GM21529 (cell line): Measurements from ENCODE around the gene CACNA1G.

Experiments used
- ATAC-seq: cut with Tn5 transposase; IDR thresholded peaks from one replicate; pipeline ENCODE4 v1.9.1; 2021; ENCODE audit not compliant: unreplicated experiment

Gene CACNA1G

GRCh38 chr17:50585346-50585745, 24.8 kb downstream of the CACNA1G start:
- no peak for ATAC-seq

- ATAC-seq: no peak
Observed at GRCh38 chr17:50585891-50586290, 25.4 kb downstream of the CACNA1G start.

DNA sequence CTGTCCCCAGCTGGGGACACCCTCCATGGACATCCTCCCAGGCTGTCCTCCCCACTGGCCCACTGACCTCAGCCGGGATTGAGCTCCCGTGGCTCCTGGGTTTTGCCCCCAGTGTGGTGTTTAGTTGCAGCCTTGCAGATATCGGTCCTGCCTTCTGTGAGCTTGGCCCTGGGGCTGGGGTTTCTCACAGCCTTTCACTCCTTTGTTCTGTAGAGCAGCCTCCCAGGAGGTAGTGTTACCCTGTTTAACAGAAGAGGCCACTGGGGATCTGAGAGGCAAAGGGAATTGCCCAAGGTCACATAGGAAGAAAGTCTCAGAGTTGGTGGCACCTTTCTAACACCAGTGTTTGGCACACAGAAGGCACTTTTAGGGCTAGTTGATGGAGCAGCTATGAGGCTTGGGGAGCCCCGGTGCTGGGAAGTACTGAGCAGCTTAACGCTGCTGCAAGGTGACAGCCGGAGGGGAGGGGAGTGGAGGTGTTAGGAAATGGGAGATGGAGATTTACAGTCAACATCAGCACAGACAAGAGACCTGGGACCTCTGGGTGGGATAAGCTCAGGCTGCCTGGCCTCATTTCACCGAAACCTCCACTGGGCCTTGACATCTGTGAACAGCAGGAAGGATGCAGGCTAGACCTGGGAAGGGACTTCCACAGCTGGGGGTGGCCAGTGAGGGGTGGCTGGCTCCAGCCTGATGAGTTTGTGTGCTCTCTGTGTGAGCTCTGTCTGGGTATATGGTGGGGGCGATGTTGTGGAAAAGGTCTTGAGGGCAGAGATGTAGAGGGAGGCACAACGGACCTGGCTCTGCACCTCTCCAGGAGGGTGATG, 26.1 kb downstream of the CACNA1G start:
- ATAC-seq: no peak

GRCh38 chr17:50587571-50587970, 27.1 kb downstream of the CACNA1G start:
- no peak for ATAC-seq

GRCh38 chr17:50588391-50589049, 28.0 kb downstream of the CACNA1G start:
- no peak for ATAC-seq

DNA sequence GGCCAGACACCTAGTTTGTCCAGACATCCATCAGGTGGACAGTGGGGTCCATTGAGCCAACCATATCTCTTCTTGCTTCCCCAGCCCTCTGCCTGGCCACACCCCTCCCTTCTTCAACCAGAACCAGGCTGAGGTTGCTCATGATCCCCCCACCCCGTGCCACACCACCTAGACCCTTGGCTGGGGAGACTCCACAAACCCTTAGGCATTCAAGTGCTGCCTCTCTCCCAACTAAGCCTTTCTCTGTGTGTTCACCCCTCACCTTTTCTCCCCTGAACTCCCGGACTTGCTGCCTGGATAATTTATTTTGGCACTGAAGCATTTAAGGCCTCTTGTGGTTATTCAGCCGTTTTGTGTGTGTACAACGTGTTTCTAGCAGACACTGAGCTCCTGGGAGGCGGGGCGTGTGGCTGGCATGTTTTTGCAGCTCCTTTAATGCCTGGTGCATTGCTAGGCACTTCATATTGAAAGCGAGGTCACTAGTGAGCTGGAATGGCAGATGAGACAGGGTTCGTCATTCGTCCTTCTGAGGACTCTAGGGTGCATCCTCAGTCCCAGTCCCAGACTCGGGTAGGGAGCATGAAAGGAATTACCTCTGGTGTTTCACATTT, 28.7 kb downstream of the CACNA1G start:
- ATAC-seq: no peak

GRCh38 chr17:50590946-50591737, 30.6 kb downstream of the CACNA1G start:
- ATAC-seq: no peak

GRCh38 chr17:50593321-50593720, 32.8 kb downstream of the CACNA1G start:
- no peak for ATAC-seq

DNA sequence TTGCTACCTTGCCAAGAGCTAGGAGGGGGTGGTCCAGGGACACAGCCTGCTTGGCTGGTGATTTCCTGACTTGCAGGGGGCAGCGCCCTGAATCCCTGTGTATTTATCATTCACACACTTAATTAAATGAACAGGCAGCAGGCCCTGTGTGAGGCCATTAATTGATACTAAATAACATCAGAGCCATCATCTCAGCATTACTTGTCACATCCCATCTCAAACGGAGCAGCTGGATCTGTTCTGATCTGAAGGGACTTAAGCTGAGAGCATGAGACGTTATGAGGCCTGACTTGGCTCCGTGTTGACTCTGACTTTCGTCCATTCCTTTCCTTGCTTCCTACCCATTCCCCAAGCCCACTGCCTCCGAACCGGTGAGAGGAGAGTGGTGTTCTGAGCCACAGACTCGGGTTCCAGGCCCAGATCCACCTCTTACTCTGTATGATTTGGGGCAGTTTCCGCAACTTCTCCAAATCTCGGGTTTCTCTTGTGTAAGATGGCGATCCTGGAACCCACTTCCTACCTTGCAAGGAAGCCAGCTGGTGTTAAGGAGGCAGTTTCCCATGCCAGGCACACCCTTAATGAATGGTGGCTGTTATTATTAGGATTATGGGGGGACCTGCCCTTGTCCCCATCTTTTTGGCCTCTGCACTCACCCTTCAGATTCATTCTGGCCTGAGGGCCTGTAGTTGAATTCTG, 33.8 kb downstream of the CACNA1G start:
- ATAC-seq: no peak

GRCh38 chr17:50594892-50595291, 34.4 kb downstream of the CACNA1G start:
- ATAC-seq: no peak

GRCh38 chr17:50596191-50597037, 35.9 kb downstream of the CACNA1G start:
- ATAC-seq: no peak

DNA sequence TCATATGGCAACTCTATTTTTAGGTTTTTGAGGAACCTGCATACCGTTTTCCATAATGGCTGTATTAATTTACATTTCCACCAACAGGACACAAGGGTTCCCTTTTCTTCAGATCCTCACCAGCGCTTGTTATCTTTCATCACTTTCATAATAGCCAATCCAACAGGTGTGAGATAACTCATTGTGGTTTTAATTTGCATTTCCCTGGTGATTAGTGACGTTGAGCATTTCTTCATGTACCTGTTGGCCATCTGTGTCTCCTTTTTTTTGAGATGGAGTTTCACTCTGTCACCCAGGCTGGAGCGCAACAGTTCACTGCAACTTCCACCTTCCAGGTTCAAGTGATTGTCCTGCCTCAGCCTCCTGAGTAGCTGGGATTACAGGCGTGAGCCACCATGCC, 38.0 kb downstream of the CACNA1G start:
- no peak for ATAC-seq

GRCh38 chr17:50599606-50600005, 39.1 kb downstream of the CACNA1G start:
- no peak for ATAC-seq

DNA sequence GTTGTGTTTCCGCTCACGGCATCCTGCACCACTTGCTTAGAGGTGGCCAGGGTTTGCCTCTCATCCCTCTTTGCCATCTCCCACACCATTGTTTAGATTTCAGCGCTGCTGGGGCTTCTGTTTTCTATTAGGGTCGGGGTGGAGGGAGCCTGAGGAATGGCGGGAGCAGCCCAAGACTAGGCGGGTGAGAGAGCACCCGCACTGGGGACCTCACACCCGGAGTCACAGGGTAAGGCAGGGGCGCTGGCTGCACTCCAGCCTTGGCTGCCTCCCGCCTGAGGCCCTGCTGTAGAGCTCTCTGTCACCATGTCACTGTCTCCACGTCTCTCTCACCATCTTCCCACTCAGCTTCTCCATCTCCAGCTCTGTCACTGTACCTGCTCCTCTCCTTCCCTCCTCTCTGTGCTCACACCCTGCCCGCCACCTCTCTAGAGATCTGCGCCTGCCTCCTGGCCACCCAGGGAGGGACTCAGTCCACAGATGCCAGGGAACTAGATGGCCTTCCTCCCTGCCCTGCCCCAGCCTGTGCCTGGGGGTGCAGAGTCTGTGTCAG, 41.4 kb downstream of the CACNA1G start:
- no peak for ATAC-seq

DNA sequence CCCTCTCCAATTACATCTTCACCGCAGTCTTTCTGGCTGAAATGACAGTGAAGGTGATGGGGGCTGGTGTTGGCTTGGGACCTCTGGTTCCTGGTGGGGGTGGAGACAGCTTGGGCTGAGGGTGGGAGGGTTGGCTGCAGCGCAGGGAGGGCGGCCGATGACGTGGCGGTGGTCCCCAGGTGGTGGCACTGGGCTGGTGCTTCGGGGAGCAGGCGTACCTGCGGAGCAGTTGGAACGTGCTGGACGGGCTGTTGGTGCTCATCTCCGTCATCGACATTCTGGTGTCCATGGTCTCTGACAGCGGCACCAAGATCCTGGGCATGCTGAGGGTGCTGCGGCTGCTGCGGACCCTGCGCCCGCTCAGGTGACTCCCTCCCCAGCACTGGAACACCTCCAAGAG, 42.3 kb downstream of the CACNA1G start:
- no peak for ATAC-seq

- no peak for ATAC-seq
Observed at GRCh38 chr17:50603340-50603739, 42.8 kb downstream of the CACNA1G start.

GRCh38 chr17:50604513-50604912, 44.0 kb downstream of the CACNA1G start:
- no peak for ATAC-seq

GRCh38 chr17:50605429-50605828, 44.9 kb downstream of the CACNA1G start:
- ATAC-seq: no peak

- no peak for ATAC-seq
Observed at GRCh38 chr17:50607522-50608175, 47.1 kb downstream of the CACNA1G start.
